Astrocyte of the spinal cord (primary cell): ENCODE data around the gene VARS1.

Experiments used
- DNase-seq: peaks from one replicate; pipeline ENCODE4 v3.0.0; 2011; ENCODE audit warnings: low read depth, low spot score
- H3K4me3 ChIP-seq: 2 replicates; pipeline ENCODE4 v1.5.1; 2011; ENCODE audit warnings: low read depth, mild to moderate bottlenecking, low read length, moderate library complexity
- CTCF ChIP-seq: IDR thresholded peaks from 2 replicates; pipeline ENCODE4 v1.5.1; 2012; ENCODE audit warnings: low read depth, mild to moderate bottlenecking, low read length, inconsistent platforms
- in situ Hi-C: cut with HindIII; loops from 2 replicates; pipeline ENCODE4 v1.10.0; 2017; ENCODE audit warnings: low sequenced_read_pairs

VARS1 gene

GRCh38 chr6:31762878-31763618, 32.5 kb downstream of the VARS1 start:
- in situ Hi-C loops = no loop called here
- TF ChIP-seq CTCF = no peak
- no peak for DNase-seq
- H3K4me3 ChIP-seq = no peak overlapping the region

- no peak for TF ChIP-seq CTCF
These were observed 33.2 kb downstream of the VARS1 start, which contains the start of gene SAPCD1 for GRCh38 chr6:31762356-31762755. Gene SAPCD1 (plus strand): TSS chr6:31762656. CDS start chr6:31763055, 399 bp downstream.

DNA sequence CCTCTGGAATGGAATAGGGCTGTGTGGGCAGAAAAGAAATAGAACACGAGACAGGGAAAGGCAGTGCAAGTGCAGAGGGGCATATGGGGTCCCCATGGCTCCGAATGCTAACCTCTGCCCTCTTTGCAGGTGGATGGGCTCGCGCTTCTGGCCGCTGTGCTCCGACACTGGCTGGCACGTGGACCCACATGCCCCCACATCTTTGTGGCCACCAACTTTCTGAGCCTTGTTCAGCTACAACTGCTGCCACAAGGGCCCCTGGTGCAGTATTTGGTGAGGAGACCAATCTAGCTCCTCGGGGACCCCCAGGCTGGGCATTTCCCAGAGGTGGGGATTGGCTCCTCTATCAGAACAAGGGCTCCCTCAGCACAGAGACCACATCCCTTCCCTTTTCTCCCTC, 34.2 kb downstream of the VARS1 start:
- in situ Hi-C loops = no loop called here
- TF ChIP-seq CTCF = no peak
- DNase-seq = no peak
- H3K4me3 ChIP-seq = no peak overlapping the region

More at GRCh38 chr6:31762356-31762755, 33.2 kb downstream of the VARS1 start, which contains the start of gene SAPCD1:
- no peak within 1 kb of the TSS for H3K4me3 ChIP-seq
- no peak for DNase-seq
- in situ Hi-C loops = no loop called here

- no peak for DNase-seq
- in situ Hi-C loops = no loop called here
- TF ChIP-seq CTCF = no peak
These were observed 34.8 kb downstream of the VARS1 start for GRCh38 chr6:31760790-31761189.

DNA sequence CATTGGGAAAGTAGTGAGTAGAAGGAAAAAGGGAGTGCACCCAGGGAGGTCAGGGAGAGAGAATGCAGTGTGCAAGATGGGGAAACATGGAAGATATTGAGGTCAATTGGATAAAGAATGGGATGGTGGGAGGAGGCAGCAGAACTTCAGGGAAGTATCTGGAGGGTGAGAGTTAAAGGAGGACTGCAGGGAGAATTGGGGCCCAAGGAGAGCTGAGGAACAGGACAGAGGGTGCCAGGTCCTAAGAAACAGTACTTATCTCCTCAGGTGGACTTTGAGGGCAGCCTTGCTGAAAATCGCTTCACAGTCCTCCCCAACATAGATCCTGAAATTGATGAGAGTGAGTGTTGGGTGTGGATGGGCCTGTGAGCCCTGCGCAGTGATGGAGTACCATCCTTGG, 37.3 kb downstream of the VARS1 start:
- TF ChIP-seq CTCF = no peak
- in situ Hi-C loops = no loop called here
- no peak for DNase-seq
- no peak overlapping the region for H3K4me3 ChIP-seq

More at GRCh38 chr6:31760790-31761189, 34.8 kb downstream of the VARS1 start:
- H3K4me3 ChIP-seq = no peak overlapping the region

GRCh38 chr6:31752739-31753319, 42.7 kb downstream of the VARS1 start:
- no peak overlapping the region for H3K4me3 ChIP-seq
- in situ Hi-C loops = no loop called here
- DNase-seq = peak; percentile 79
- TF ChIP-seq CTCF = no peak
